GM12892 (cell line): Measurements from ENCODE around the gene ETFA.

Source experiments
- POLR2A ChIP-seq: IDR thresholded peaks from 2 replicates; pipeline ENCODE4 v1.6.1; 2011; ENCODE audit warnings: low read depth, low read length, control low read depth
- POLR2AphosphoS5 ChIP-seq: IDR thresholded peaks from 2 replicates; pipeline ENCODE4 v1.6.1; 2011; ENCODE audit warnings: low read depth, low read length, control low read depth
- TAF1 ChIP-seq: IDR thresholded peaks from 2 replicates; pipeline ENCODE4 v1.6.1; 2011; ENCODE audit warnings: low read depth, mild to moderate bottlenecking, control low read depth, low read length, borderline replicate concordance

DNA sequence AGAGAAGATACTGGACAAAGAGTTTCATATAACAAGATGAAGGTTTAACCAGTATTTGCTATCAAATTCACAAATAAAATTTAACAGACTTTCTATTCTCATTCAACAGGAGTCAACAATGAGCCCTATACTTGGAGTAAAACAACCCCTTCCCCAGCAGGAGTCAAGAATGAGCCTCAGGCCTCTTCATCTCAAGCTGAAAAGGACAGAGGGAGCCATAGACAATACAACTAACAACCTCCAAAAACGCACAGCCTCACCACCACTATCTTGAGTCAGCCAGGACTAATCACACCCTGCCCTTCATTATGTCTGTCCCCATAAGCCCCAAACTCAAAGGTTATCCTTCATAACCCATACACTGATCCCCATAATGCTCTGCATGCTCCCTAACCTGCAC, 36.4 kb downstream of the ETFA start:
- TF ChIP-seq POLR2A, result no peak
- TF ChIP-seq POLR2AphosphoS5, result no peak
- no peak for TF ChIP-seq TAF1
